Endothelial cell of hepatic sinusoid (primary cell): ENCODE measurements around the gene SBK1.

Experiments used
- in situ Hi-C: cut with HindIII; loops from 2 replicates; pipeline ENCODE4 v1.10.0; 2017; ENCODE audit warnings: low sequenced_read_pairs

The SBK1 gene

DNA sequence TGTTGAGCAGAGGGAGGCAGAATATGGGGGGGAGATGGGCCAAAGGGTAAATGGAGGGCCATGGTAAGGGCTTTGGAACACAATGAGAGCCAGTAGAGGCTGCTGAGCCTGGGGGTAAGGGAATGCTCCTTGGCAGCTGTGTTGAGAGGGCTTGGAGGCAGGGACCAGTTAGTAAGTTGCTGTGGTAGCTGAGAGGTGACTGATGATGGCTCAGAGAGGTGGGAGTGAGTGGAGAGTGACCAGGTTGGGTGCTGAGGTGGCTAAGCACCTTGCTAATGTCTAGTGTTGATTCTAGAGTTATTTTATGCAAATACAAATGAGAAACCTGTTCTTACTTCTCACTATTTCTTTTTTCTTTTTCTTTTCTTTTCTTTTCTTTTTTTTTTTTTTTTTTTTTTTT, 10.8 kb downstream of the SBK1 start:
- in situ Hi-C loops = no loop called here

GRCh38 chr16:28304214-28304613, 11.9 kb downstream of the SBK1 start:
- in situ Hi-C loops = no loop called here

DNA sequence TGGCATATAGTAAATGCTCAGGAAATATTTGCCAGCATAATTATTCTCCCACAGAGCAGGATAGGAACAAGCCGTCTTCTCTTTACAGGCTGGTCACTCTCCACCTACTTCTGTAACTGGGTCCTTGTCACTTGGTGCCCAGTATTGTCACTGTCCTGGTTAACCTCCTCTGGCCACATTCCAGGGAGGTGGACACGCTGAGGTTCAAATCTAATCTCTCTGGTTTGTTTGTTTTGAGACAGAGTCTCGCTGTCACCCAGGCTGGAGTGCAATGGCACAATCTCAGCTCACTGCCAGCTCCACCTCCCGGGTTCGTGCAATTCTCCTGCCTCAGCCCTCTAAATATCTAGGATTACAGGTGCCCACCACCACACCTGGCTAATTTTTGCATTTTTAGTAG, 15.6 kb downstream of the SBK1 start:
- in situ Hi-C loops = no loop called here

DNA sequence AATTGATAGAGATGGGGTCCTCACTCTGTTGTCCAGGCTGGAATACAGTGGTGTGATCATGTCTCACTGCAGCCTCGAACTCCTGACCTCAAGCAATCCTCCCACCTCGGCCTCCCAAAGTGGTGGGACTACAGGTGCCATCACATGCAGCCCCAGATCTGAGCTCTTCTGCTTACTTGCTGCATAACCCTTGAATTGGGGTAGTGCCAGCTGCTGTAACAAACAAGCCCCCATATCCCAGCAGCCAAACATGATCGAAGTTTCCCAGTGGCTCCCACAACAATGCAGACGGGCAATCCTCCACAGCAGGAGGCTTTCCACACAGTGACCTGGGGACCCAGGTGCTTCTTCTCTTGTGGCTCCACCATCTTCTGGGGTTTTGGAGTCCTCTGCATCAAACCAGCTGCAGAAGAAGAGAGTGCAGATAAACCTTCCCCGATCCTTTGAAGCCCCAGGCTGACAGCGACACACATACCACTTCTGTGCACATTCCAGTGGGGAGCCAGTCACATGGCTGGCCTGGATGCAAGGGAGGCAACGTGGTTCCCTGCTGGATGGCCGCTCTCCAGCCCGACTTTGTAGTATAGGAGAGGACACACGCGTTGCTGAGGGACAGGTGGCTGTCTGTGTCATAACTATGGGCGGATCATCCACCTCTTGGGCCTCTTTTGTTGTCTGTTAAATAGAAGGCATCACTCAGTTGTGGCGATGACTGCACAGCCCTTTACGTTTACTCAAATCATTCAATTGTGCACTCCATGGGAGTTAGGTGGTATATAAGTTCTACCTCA, 16.7 kb downstream of the SBK1 start:
- in situ Hi-C loops = no loop called here

- in situ Hi-C loops = no loop called here
Observed at GRCh38 chr16:28309811-28310311, 17.5 kb downstream of the SBK1 start.

- in situ Hi-C loops = no loop called here
Observed at GRCh38 chr16:28310796-28311195, 18.5 kb downstream of the SBK1 start.

DNA sequence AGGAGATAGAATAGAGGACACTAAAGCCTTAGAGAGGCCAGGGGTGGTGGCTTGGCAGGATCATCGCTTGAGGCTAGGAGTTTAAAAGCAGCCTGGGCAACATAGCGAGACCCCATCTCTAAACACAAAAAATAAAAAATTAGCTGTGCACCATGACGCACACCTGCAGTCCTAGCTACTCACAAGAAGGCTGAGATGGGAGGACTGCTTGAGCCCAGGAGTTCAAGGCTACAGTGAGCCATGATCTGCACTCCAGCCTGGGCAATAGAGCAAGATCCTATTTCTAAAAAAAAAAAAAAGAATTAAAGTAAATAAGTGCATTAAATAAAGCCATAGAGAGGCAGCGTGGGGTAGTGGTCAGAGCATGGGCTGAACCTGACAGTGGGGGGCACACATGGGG, 19.1 kb downstream of the SBK1 start:
- in situ Hi-C loops = no loop called here

DNA sequence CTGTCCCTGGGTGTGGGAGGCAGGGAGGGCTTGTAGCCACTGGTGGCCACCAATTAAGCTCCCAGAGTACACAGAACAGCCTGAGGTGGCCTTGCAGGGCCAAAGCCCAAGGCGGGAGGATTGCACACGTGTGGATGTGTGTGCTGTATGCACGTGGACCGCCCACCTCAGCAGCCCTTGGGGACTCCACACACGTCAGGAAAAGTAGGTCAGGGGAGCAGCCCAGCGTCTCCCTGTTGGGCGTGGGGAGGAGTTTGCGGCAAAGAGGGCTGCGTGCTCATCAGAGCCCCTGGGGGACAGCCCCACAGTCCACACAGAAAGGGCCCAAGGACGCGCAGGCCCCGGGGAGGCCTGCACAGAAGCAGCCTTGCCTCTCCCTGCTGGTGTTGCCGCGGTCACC, 19.6 kb downstream of the SBK1 start:
- in situ Hi-C loops = no loop called here

GRCh38 chr16:28312327-28312726, 20.0 kb downstream of the SBK1 start:
- in situ Hi-C loops = no loop called here

GRCh38 chr16:28313587-28313986, 21.3 kb downstream of the SBK1 start:
- in situ Hi-C loops = no loop called here

DNA sequence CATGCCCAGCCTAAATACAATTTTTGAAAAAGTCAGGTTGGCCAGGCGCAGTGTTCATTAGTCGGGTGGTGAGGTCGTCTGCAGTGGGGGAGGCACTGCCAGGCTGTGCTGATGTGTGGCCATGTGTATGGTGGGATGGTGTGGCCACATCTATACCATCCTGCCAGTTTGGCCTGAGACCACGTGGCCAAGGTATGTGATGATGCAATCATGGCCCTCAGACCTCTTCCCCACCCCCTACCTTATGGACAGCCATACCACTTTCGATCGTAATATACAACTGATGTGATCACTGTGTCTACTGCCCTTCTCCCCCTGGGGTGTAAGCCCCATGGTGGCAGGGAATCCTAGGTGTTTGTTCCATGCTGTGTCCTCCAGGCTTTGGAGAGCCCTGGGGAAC, 23.7 kb downstream of the SBK1 start:
- in situ Hi-C loops = no loop called here

DNA sequence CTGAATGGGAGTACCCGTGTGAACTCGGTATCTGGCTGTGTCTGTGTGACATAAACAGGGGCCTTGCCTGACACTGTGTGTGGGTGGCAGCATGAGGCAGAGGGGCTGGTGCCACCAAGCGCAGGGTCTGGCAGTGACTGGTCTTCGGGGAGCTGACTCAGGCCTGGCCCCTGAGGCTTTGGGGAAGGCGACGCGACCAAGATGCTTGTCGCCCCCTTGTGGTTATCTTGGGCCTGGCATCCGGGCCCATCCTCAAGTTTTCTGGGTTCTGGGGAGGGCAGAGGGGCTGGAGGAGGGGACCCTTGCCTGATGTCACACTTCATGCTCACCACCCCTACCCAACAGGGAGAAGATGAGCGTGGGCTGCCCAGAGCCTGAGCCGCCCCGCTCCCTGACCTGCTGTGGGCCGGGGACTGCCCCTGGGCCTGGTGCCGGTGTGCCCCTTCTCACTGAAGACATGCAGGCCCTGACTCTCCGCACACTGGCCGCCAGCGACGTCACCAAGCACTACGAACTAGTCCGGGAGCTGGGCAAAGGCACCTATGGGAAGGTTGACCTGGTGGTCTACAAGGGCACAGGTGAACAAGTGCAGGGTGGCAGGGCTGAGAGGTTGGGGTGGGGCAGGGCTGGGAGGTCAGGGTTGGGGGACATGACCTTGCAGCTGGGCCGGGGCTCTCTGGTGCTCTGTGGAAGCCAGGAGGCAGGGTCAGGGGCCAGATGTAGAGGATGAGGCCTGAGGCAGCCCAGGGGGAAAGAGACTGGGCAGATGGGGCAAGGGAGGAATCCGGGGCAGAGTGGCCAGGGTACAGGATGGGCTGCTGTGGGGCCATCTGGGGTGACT, 24.9 kb downstream of the SBK1 start:
- in situ Hi-C loops = no loop called here

- in situ Hi-C loops = no loop called here
Observed at GRCh38 chr16:28318042-28318744, 25.9 kb downstream of the SBK1 start.

- in situ Hi-C loops = no loop called here
Observed at GRCh38 chr16:28319476-28320022, 27.2 kb downstream of the SBK1 start.

DNA sequence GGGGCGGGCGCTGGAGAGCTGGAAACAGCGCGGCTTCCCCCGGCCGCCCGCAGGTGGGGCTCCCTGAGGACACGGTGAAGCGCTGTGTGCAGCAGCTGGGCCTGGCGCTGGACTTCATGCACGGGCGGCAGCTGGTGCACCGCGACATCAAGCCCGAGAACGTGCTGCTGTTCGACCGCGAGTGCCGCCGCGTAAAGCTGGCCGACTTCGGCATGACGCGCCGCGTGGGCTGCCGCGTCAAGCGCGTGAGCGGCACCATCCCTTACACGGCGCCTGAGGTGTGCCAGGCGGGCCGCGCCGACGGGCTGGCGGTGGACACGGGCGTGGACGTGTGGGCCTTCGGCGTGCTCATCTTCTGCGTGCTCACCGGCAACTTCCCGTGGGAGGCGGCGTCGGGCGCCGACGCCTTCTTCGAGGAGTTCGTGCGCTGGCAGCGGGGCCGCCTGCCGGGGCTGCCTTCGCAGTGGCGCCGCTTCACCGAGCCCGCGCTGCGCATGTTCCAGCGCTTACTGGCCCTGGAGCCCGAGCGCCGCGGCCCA, 27.8 kb downstream of the SBK1 start:
- in situ Hi-C loops = no loop called here

DNA sequence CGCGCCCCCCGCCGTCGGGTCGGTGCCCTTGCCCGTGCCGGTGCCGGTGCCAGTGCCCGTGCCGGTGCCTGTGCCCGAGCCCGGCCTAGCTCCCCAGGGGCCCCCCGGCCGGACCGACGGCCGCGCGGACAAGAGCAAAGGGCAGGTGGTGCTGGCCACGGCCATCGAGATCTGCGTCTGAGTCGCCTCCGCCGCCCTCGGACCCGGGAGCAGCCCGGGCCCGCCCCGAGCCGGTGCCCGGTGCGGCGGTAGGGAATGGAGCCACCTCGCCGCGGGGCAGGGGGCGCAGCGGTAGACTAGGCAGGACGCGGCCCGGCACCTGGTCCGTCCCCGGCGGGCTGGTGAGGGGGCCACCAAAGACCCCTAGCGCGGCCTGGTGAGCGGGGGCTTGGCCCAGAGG, 28.4 kb downstream of the SBK1 start:
- in situ Hi-C loops = no loop called here

GRCh38 chr16:28321700-28322411, 29.5 kb downstream of the SBK1 start:
- in situ Hi-C loops = no loop called here

- in situ Hi-C loops = no loop called here
Observed at GRCh38 chr16:28324235-28324886, 32.0 kb downstream of the SBK1 start.

DNA sequence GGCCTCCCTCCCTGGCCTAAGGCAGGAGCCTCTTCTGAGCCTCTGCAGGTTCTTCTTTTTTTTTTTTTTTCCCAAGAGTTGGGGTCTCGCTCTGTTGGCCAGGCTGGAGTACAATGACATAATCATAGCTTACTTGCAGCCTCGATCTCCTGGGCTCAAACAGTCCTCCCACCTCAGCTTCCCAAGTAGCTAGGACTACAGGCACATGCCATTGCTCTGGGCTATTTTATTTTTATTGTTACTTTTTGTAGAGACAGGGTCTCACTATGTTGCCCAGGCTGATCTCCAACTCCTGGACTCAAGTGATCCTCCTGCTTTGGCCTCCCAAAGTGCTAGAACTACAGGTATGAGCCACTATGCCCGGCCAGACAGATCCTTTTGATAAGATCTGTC, 32.6 kb downstream of the SBK1 start:
- in situ Hi-C loops = no loop called here
